Gastroesophageal sphincter (tissue), 4 donors: ENCODE measurements around the gene SPTBN5. TPM values are rescaled to one million over a fixed set of nuclear protein-coding genes. Genes with fewer than 3 reads are reported as not detected.

Source experiments
- ATAC-seq: fragments of 150-250 bp; one replicate; pipeline ENCODE4 v1.9.1; 2016; ENCODE audit warnings: mild to moderate bottlenecking, moderate library complexity
- H3K27ac ChIP-seq, 4 donors: fragments of 200-600 bp; sonication (generic) in 3 of 4; 1 replicate in 3 of 4; 2 replicates in 1 of 4; pipeline ENCODE4 v1.5.1; 2016 to 2019
- H3K27me3 ChIP-seq: fragments of 200-600 bp; sonication (generic); one replicate; pipeline ENCODE4 v1.5.1; 2019
- H3K36me3 ChIP-seq, 2 donors: fragments of 200-600 bp; sonication (generic); one replicate each; pipeline ENCODE4 v1.5.1; 2019; ENCODE audit warnings: control low read depth in 1 of 2
- H3K4me1 ChIP-seq, 3 donors: fragments of 200-600 bp; sonication (generic); 1 replicate in 2 of 3; 2 replicates in 1 of 3; pipeline ENCODE4 v1.5.1; 2016 to 2019; ENCODE audit warnings: control low read depth in 2 of 3
- H3K4me3 ChIP-seq, 2 donors: fragments of 200-600 bp; sonication (generic); one replicate each; pipeline ENCODE4 v1.5.1; 2019; ENCODE audit warnings: mild to moderate bottlenecking in 1 of 2, moderate library complexity in 1 of 2
- H3K9me3 ChIP-seq, 3 donors: fragments of 200-600 bp; sonication (generic); one replicate each; pipeline ENCODE4 v1.5.1; 2017 to 2019; ENCODE audit warnings: control low read depth in 2 of 3
- CTCF ChIP-seq, 4 experiments: fragments of 200-600 bp in 2 of 4; fragments of 450-650 bp in 2 of 4; sonication (generic) in 1 of 4; IDR thresholded peaks; one replicate each; pipeline ENCODE4 v1.5.1; 2017 to 2019; ENCODE audit warnings: antibody characterized with exemption in 4 of 4, mild to moderate bottlenecking in 2 of 4, moderate library complexity in 2 of 4
- EP300 ChIP-seq: sonication (generic); formaldehyde crosslinking; IDR thresholded peaks from one replicate; pipeline ENCODE4 v1.6.1; 2017; ENCODE audit warnings: antibody characterized with exemption, mild to moderate bottlenecking
- POLR2A ChIP-seq, 2 donors: fragments of 450-650 bp; IDR thresholded peaks; one replicate each; pipeline ENCODE4 v1.6.1; 2017; ENCODE audit warnings: antibody characterized with exemption in 2 of 2, mild to moderate bottlenecking in 2 of 2, moderate library complexity in 1 of 2
- POLR2AphosphoS5 ChIP-seq: sonication (generic); formaldehyde crosslinking; IDR thresholded peaks from one replicate; pipeline ENCODE4 v1.6.1; 2017; ENCODE audit warnings: antibody characterized with exemption
- WGBS, 2 donors: methylation state at CpG; one replicate each; pipeline ENCODE4 v1.1.5; 2018; ENCODE audit warnings: low coverage in 1 of 2; 5-methylcytosine and 5-hydroxymethylcytosine counted together
- total RNA-seq, 4 donors: library from RNA; depleted of rRNA; stranded (reverse); fragments of >200 nt; gene quantifications; one replicate each; pipeline ENCODE4 v1.1.0, GENCODE V29; 2016

Gene SPTBN5
- total RNA-seq, 4 donors from 2014 or later: 0.13 to 0.93 (median 0.38) TPM

GRCh38 chr15:41860049-41860828 is 33.6 kb downstream of the SPTBN5 start:
- no peak overlapping the region for H3K4me3 ChIP-seq
- H3K9me3 ChIP-seq: no peaks in the 10 kb centered on the region
- ATAC-seq: no peak
- H3K4me1 ChIP-seq: no peaks in the 10 kb centered on the region
- 30 to 40% methylated on average over 1 to 3 of the region's 15 CpGs for WGBS, 2 donors
- no peak overlapping the region for H3K27ac ChIP-seq
- peaks cover 37% of the 10 kb centered on the region for H3K27me3 ChIP-seq
- H3K36me3 ChIP-seq: no peaks in the 10 kb centered on the region
- TF ChIP-seq EP300 (no peak), POLR2A (IDR thresholded peaks at IDR 0.05) (no peak), POLR2AphosphoS5 (no peak), CTCF (IDR thresholded peaks at IDR 0.05) (no peak)

DNA sequence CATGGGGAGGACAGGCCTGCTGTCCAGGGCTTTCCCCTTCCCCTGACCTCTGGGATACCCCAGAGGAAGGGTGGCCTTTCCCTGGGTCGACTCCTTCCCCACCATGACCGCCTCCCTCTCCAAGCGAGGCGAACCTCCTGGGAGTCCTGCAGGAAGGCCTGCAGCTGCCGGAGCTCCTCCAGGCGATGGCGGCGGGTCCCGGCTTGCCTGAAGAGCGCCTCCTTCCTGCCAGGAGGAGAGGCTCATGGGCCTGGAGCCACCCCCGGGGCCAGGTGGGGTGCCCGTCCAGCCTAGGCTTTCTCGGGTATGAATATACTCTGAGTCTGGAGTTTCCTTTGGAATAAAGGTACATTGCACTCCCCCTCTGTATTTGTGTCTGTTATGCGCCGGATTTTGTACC is 35.1 kb downstream of the SPTBN5 start:
- H3K9me3 ChIP-seq: no peaks in the 10 kb centered on the region
- H3K27me3 ChIP-seq: peaks cover 52% of the 10 kb centered on the region
- no peak overlapping the region for H3K4me3 ChIP-seq
- H3K36me3 ChIP-seq: no peaks in the 10 kb centered on the region
- TF ChIP-seq CTCF (IDR thresholded peaks at IDR 0.05): no peak
- TF ChIP-seq POLR2AphosphoS5: no peak
- no peak for TF ChIP-seq POLR2A (IDR thresholded peaks at IDR 0.05)
- TF ChIP-seq EP300: no peak
- 86 to 100% methylated on average over 2 to 5 of the region's 15 CpGs for WGBS, 2 donors
- H3K4me1 ChIP-seq: no peaks in the 10 kb centered on the region
- no peak for ATAC-seq
- H3K27ac ChIP-seq: no peak overlapping the region

DNA sequence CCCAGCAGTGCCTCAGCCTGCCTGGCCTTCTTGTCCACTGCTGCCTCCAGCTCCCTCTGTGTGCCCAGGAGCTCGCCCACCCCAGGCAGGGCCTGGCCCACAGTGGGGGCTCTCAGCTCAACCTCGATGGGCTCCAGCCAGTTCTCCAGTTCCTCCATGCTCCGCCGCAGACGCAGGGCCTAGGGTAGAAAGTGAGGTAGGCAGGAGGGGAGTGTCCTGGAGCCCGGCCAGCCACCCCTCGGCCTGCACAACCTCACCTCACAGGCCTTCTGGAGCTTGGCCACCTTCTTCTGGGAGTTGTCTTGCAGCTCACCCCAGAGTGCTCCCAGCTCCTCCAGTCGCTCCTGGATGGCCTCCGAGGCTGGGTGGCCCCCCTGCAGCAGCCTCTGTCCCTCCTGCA is 36.5 kb downstream of the SPTBN5 start:
- H3K27me3 ChIP-seq: peaks cover 67% of the 10 kb centered on the region
- WGBS, 2 donors: 65% methylated on average over 2 of the region's 9 CpGs; no CpG with 5 or more reads in 1 of the 2 donors
- no peaks in the 10 kb centered on the region for H3K4me1 ChIP-seq
- TF ChIP-seq EP300 (no peak), POLR2AphosphoS5 (no peak), CTCF (IDR thresholded peaks at IDR 0.05) (no peak), POLR2A (IDR thresholded peaks at IDR 0.05) (no peak)
- no peak for ATAC-seq
- no peak overlapping the region for H3K4me3 ChIP-seq
- no peak overlapping the region for H3K27ac ChIP-seq
- H3K36me3 ChIP-seq: no peaks in the 10 kb centered on the region
- no peaks in the 10 kb centered on the region for H3K9me3 ChIP-seq

- ATAC-seq: no peak
- WGBS, 2 donors: no CpG with 5 or more reads among the region's 12 CpGs
- Histone ChIP-seq H3K9me3 (no peaks in the 10 kb centered on the region), H3K27ac (no peak overlapping the region), H3K27me3 (peaks cover 73% of the 10 kb centered on the region), H3K4me1 (no peaks in the 10 kb centered on the region), H3K4me3 (no peak overlapping the region), H3K36me3 (no peaks in the 10 kb centered on the region)
- TF ChIP-seq EP300: no peak
- TF ChIP-seq CTCF (IDR thresholded peaks at IDR 0.05): no peak
- no peak for TF ChIP-seq POLR2AphosphoS5
- no peak for TF ChIP-seq POLR2A (IDR thresholded peaks at IDR 0.05)
Measured at GRCh38 chr15:41856716-41857115, 37.1 kb downstream of the SPTBN5 start.

- Histone ChIP-seq H3K4me1 (no peaks in the 10 kb centered on the region), H3K27me3 (peaks cover 77% of the 10 kb centered on the region), H3K36me3 (no peaks in the 10 kb centered on the region), H3K9me3 (no peaks in the 10 kb centered on the region), H3K4me3 (no peak overlapping the region), H3K27ac (no peak overlapping the region)
- TF ChIP-seq POLR2A (IDR thresholded peaks at IDR 0.05) (no peak), EP300 (no peak), CTCF (IDR thresholded peaks at IDR 0.05) (no peak), POLR2AphosphoS5 (no peak)
- ATAC-seq: no peak
- 100% methylated on average over 1 of the region's 17 CpGs; no CpG with 5 or more reads in 1 of the 2 donors for WGBS, 2 donors
Measured at GRCh38 chr15:41856262-41856661, 37.6 kb downstream of the SPTBN5 start.
